ENCODE measurements around the gene SUCLG2. TPM values are rescaled to one million over a fixed set of nuclear protein-coding genes. Genes with fewer than 3 reads are reported as not detected.

The SUCLG2 gene, protein sequence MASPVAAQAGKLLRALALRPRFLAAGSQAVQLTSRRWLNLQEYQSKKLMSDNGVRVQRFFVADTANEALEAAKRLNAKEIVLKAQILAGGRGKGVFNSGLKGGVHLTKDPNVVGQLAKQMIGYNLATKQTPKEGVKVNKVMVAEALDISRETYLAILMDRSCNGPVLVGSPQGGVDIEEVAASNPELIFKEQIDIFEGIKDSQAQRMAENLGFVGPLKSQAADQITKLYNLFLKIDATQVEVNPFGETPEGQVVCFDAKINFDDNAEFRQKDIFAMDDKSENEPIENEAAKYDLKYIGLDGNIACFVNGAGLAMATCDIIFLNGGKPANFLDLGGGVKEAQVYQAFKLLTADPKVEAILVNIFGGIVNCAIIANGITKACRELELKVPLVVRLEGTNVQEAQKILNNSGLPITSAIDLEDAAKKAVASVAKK
- total RNA-seq: 32.8 and 34.5 TPM in 2 replicates

DNA sequence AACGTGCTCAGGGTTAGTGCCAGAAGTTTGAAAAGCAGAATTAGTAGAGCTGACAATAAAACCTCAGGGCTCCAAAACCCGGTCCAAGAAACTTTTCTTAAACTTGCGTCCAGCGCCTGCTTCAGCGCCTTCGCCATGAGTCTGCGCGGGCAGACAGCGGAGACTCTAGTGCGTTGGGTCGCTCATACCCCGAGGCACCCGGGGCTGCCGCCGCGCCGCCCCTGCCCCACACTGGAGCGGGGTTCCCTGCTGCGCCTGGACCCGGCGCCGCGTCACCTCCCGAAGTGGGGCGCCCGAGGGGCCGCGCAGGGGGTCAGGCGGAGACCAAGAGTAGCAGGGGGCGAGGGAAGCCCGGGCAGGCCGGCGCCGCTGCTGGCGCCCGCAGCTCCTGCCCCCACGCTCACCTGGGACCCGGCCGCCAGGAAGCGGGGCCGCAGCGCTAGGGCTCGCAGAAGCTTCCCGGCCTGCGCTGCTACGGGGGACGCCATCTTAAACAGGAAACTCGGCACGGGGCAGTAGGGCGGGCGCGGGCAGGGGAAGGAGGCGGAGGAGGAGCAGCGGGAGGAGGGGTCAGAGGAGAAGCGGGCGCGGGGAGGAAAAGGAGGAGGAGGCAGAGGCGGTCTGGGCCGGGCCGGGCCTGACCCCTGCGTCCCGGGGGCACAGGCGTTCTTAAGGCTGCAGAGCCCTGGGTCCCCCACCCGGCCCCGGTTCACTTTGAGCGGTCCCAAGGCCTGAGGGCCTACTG, at the start of gene SUCLG2:
Gene SUCLG2, minus strand, starts transcription at position 514 of the 745 bp plus-strand sequence. Its CDS starts 26 bp downstream, at position 488.

